Measurements from ENCODE around the gene RAET1E.
A peak's percentile ranks its signal among the peaks of the same experiment; 100 is the strongest.
"Not testable (repeated sequence)": the region's sequence is repeated elsewhere in the genome, so short reads cannot be mapped to it uniquely, and the experiment has no call there.

RAET1E gene

DNA sequence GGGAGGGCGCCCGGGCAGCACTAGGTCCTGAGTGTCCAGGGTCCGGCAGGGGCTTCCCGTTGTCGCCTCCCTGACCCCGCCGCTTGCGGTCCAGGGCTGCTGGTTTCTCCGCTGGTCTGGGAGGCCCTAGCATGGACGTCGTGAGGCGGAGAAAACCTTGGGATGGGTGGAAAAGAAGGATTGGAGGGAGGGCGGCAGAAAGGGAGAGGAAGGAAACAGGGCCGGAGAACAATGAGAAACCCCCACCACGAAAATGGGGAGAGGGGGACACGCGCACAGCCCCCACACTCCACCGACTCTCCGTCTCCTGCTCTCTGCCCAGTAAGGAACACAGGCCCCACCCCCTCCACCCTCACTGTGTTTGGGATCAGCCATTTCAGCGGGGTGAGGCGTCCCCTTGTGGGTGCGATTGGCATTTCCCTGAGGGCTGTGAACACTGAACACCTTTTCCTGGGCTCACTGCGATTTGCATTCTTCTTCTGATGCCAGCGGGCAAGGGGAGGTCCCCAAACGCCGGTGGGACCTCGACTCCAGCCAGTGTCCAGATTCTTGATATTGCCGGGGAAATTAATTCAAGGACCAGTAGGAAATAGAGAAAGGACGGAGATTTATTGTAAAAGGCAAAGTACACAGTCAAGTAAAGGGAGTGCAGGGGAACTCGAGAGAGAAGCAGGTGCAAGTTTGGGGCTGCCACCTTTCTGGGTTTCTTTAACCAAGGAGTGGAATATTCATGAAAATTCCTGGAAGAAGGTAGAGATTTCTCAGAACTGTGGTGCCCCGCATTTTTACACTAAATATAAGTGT, 28.3 kb upstream of the RAET1E start:
- peak; percentile 48 for DNase-seq (ENCODE audit: low read depth, low spot score)
- H3K9ac ChIP-seq (ENCODE audit: insufficient read length, low read depth) = peak overlapping the region; percentile 0
- H3K9me3 ChIP-seq (ENCODE audit: insufficient read depth, low read length) = no peaks in the 10 kb centered on the region
- H3K36me3 ChIP-seq (ENCODE audit: insufficient read depth, insufficient read length, low read length) = no peaks in the 10 kb centered on the region
- no peak for TF ChIP-seq YY1 (IDR thresholded peaks at IDR 0.05; ENCODE audit: insufficient read depth, insufficient read length)
- TF ChIP-seq SUZ12 (IDR thresholded peaks at IDR 0.05; ENCODE audit: extremely low read depth, insufficient read depth, insufficient read length) = no peak
- TF ChIP-seq ZNF274 (IDR thresholded peaks at IDR 0.05; ENCODE audit: low read depth, low read length) = no peak
- H3K4me1 ChIP-seq (ENCODE audit: insufficient read depth, insufficient read length) = no peaks in the 10 kb centered on the region
- peak overlapping the region; percentile 50 for H3K4me3 ChIP-seq (ENCODE audit: insufficient read length, low read depth)
- H3K27me3 ChIP-seq (ENCODE audit: insufficient read depth, insufficient read length) = peaks cover 59% of the 10 kb centered on the region

- peak overlapping the region; percentile 50 for H3K4me3 ChIP-seq (ENCODE audit: insufficient read length, low read depth)
- H3K9ac ChIP-seq (ENCODE audit: insufficient read length, low read depth) = peak overlapping the region; percentile 0
- no peaks in the 10 kb centered on the region for H3K36me3 ChIP-seq (ENCODE audit: insufficient read depth, insufficient read length, low read length)
- no peak for DNase-seq (ENCODE audit: low read depth, low spot score)
- no peaks in the 10 kb centered on the region for H3K4me1 ChIP-seq (ENCODE audit: insufficient read depth, insufficient read length)
- H3K27me3 ChIP-seq (ENCODE audit: insufficient read depth, insufficient read length) = peaks cover 66% of the 10 kb centered on the region
- TF ChIP-seq SUZ12 (IDR thresholded peaks at IDR 0.05; ENCODE audit: extremely low read depth, insufficient read depth, insufficient read length) = no peak
- no peak for TF ChIP-seq ZNF274 (IDR thresholded peaks at IDR 0.05; ENCODE audit: low read depth, low read length)
- no peak for TF ChIP-seq YY1 (IDR thresholded peaks at IDR 0.05; ENCODE audit: insufficient read depth, insufficient read length)
- no peaks in the 10 kb centered on the region for H3K9me3 ChIP-seq (ENCODE audit: insufficient read depth, low read length)
Observed at GRCh38 chr6:149925253-149925973, 27.5 kb upstream of the RAET1E start.

DNA sequence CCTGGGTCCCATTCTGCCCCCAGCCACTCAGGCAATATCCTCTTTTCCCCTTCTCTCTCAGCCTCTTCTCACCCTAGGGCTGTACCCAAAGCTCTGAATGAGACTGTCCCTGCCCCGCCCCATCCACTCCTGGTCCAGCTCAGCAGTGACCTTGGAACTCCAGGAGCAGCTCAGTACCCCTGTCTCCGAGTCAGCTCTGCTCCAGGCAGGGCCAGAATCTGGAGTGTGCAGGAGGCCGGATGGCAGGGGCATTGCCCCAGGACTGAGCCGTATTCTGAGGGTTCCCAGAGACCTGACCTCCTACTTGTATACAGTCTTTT, 27.0 kb upstream of the RAET1E start:
- no peak for DNase-seq (ENCODE audit: low read depth, low spot score)
- Histone ChIP-seq H3K4me3 (ENCODE audit: insufficient read length, low read depth) (no peak overlapping the region), H3K4me1 (ENCODE audit: insufficient read depth, insufficient read length) (no peaks in the 10 kb centered on the region)

GRCh38 chr6:149924206-149924932, 26.5 kb upstream of the RAET1E start:
- TF ChIP-seq YY1 (IDR thresholded peaks at IDR 0.05; ENCODE audit: insufficient read depth, insufficient read length) (no peak), ZNF274 (IDR thresholded peaks at IDR 0.05; ENCODE audit: low read depth, low read length) (no peak), SUZ12 (IDR thresholded peaks at IDR 0.05; ENCODE audit: extremely low read depth, insufficient read depth, insufficient read length) (no peak)
- Histone ChIP-seq H3K27me3 (ENCODE audit: insufficient read depth, insufficient read length) (peaks cover 74% of the 10 kb centered on the region), H3K4me3 (ENCODE audit: insufficient read length, low read depth) (no peak overlapping the region), H3K4me1 (ENCODE audit: insufficient read depth, insufficient read length) (no peaks in the 10 kb centered on the region), H3K9ac (ENCODE audit: insufficient read length, low read depth) (no peak overlapping the region), H3K36me3 (ENCODE audit: insufficient read depth, insufficient read length, low read length) (no peaks in the 10 kb centered on the region), H3K9me3 (ENCODE audit: insufficient read depth, low read length) (no peaks in the 10 kb centered on the region)
- DNase-seq (ENCODE audit: low read depth, low spot score) = no peak

More for the DNA sequence above, 27.0 kb upstream of the RAET1E start:
- Histone ChIP-seq H3K27me3 (ENCODE audit: insufficient read depth, insufficient read length) (peaks cover 72% of the 10 kb centered on the region), H3K36me3 (ENCODE audit: insufficient read depth, insufficient read length, low read length) (no peaks in the 10 kb centered on the region), H3K9me3 (ENCODE audit: insufficient read depth, low read length) (no peaks in the 10 kb centered on the region), H3K9ac (ENCODE audit: insufficient read length, low read depth) (no peak overlapping the region)
- TF ChIP-seq ZNF274 (IDR thresholded peaks at IDR 0.05; ENCODE audit: low read depth, low read length) (no peak), YY1 (IDR thresholded peaks at IDR 0.05; ENCODE audit: insufficient read depth, insufficient read length) (no peak), SUZ12 (IDR thresholded peaks at IDR 0.05; ENCODE audit: extremely low read depth, insufficient read depth, insufficient read length) (no peak)

DNA sequence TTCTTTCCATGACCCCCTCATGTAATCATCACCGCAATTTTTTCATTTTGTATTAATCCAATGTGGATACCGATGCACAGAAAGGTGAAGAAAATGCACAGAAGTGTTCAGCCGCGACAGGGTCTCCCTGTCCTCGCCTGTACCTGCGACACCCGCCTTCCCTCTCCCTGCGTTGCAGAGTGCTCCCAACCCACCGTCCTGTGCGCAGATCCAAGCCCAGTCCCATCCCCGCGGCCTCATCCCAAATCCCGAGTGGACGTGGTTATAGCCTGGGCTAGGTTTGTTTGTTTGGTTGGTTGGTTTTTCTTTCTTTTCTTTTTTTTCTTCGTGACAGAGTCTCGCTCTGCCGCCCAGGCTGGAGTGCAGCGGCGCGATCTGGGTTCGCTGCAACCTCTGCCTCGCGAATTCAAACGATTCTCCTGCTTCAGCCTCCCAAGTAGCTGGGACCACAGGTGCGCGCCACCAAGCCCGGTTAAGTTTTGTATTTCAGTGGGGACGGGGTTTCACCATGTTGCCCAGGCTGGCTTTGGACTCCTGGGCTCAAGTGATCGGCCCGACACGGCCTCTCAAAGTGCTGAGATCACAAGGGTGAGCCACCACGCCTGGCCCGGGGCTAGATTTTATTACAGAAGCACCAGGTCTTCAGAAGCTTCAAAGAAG, 25.5 kb upstream of the RAET1E start:
- H3K27me3 ChIP-seq (ENCODE audit: insufficient read depth, insufficient read length) = peaks cover 69% of the 10 kb centered on the region
- H3K4me3 ChIP-seq (ENCODE audit: insufficient read length, low read depth) = peak overlapping the region; percentile 53
- no peaks in the 10 kb centered on the region for H3K9me3 ChIP-seq (ENCODE audit: insufficient read depth, low read length)

DNA sequence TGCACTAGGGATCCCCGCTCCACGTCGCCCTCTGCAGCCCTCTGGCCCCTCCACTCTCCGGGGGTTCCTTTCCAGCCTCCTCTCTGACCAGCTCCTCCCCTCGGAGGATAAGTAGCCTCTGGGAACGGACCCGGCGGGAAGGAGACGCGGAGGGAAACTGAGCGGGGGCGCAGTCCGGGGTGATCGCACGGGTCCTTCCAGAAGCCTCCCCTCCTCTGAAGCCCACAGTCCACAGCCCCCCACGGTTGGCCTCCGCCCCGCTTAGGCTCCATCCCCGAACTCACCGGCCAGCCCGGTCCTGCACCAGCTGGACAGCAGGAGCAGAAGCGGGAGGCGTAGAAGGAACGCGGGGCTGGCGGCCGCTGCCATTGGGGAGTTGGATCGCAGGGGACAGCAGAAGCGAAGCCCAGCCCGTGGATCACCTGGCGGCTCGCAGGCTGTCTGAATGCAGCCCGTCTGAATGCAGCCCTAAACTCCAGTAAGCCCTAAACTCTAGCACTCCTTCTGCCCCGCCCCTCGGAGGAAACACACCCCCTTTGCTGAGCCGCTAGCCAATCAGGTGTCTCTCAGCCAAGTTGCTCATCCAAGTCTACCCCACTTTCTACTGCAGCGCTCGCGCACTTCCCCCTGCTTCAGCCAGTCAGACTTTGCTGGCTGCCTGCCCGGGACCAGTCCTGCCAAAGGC, 24.9 kb upstream of the RAET1E start, which contains the start of gene RAET1G:
Gene RAET1G, minus strand, starts transcription at position 480 of the 685 bp plus-strand sequence. Its CDS starts 111 bp downstream, at position 369.
- Histone ChIP-seq H3K4me1 (ENCODE audit: insufficient read depth, insufficient read length) (no peaks in the 10 kb centered on the region), H3K36me3 (ENCODE audit: insufficient read depth, insufficient read length, low read length) (no peaks in the 10 kb centered on the region), H3K9me3 (ENCODE audit: insufficient read depth, low read length) (no peaks in the 10 kb centered on the region), H3K9ac (ENCODE audit: insufficient read length, low read depth) (peak within 1 kb of the TSS; percentile 61), H3K4me3 (ENCODE audit: insufficient read length, low read depth) (peak within 1 kb of the TSS; percentile 53), H3K27me3 (ENCODE audit: insufficient read depth, insufficient read length) (peaks cover 69% of the 10 kb centered on the region)
- TF ChIP-seq ZNF274 (IDR thresholded peaks at IDR 0.05; ENCODE audit: low read depth, low read length) = no peak
- TF ChIP-seq YY1 (IDR thresholded peaks at IDR 0.05; ENCODE audit: insufficient read depth, insufficient read length) = no peak
- no peak for TF ChIP-seq SUZ12 (IDR thresholded peaks at IDR 0.05; ENCODE audit: extremely low read depth, insufficient read depth, insufficient read length)
- DNase-seq (ENCODE audit: low read depth, low spot score) = peak; percentile 63

More for the DNA sequence above, 25.5 kb upstream of the RAET1E start:
- Histone ChIP-seq H3K9ac (ENCODE audit: insufficient read length, low read depth) (peak overlapping the region; percentile 16), H3K36me3 (ENCODE audit: insufficient read depth, insufficient read length, low read length) (no peaks in the 10 kb centered on the region), H3K4me1 (ENCODE audit: insufficient read depth, insufficient read length) (no peaks in the 10 kb centered on the region)
- DNase-seq (ENCODE audit: low read depth, low spot score) = no peak
- TF ChIP-seq YY1 (IDR thresholded peaks at IDR 0.05; ENCODE audit: insufficient read depth, insufficient read length) (no peak), ZNF274 (IDR thresholded peaks at IDR 0.05; ENCODE audit: low read depth, low read length) (no peak), SUZ12 (IDR thresholded peaks at IDR 0.05; ENCODE audit: extremely low read depth, insufficient read depth, insufficient read length) (no peak)

- H3K9me3 ChIP-seq (ENCODE audit: insufficient read depth, low read length); DNase-seq (ENCODE audit: low read depth, low spot score); H3K36me3 ChIP-seq (ENCODE audit: insufficient read depth, insufficient read length, low read length); H3K4me1 ChIP-seq (ENCODE audit: insufficient read depth, insufficient read length): not testable (repeated sequence)
- Histone ChIP-seq H3K9ac (ENCODE audit: insufficient read length, low read depth) (peak overlapping the region; percentile 61), H3K4me3 (ENCODE audit: insufficient read length, low read depth) (peak overlapping the region; percentile 53), H3K27me3 (ENCODE audit: insufficient read depth, insufficient read length) (peaks cover 69% of the 10 kb centered on the region)
Observed at GRCh38 chr6:149922091-149922490, 24.2 kb upstream of the RAET1E start.

All from NT2/D1 (cell line).